Cardiac muscle cell (in vitro differentiated cells and primary cell): ENCODE results near the gene SLC19A1. TPM values are rescaled to one million over a fixed set of nuclear protein-coding genes. Genes with fewer than 3 reads are reported as not detected.

ENCODE experiments used
- DNase-seq, 2 donors: peaks; one replicate each; pipeline versions ENCODE4 v3.0.0 to v3.0.0-alpha.2; 2010 to 2017; ENCODE audit warnings: low read depth in 1 of 2, low spot score in 1 of 2
- H3K27ac ChIP-seq: fragments of 200-600 bp; sonication (generic); 2 replicates; pipeline ENCODE4 v1.5.1; 2016
- H3K27me3 ChIP-seq: fragments of 200-600 bp; sonication (generic); 2 replicates; pipeline ENCODE4 v1.6.0; 2016; ENCODE audit warnings: control low read depth
- H3K36me3 ChIP-seq: fragments of 200-600 bp; sonication (generic); 2 replicates; pipeline ENCODE4 v1.5.1; 2016; ENCODE audit warnings: control low read depth
- H3K4me1 ChIP-seq: fragments of 200-600 bp; sonication (generic); 2 replicates; pipeline ENCODE4 v1.8.1; 2017; ENCODE audit warnings: low read depth, mild to moderate bottlenecking, mixed run types
- H3K4me3 ChIP-seq: fragments of 200-600 bp; sonication (generic); 2 replicates; pipeline ENCODE4 v1.5.1; 2016; ENCODE audit warnings: mild to moderate bottlenecking
- H3K9me3 ChIP-seq: fragments of 200-600 bp; sonication (generic); 2 replicates; pipeline ENCODE4 v1.5.1; 2017; ENCODE audit warnings: low read depth, mild to moderate bottlenecking, control low read depth
- polyA plus RNA-seq: library from polyadenylated mRNA; unstranded; fragments of >200 nt; fragmentation: Nextera tagmentation; extraction: Ambion mirVana; gene quantifications from 2 replicates; pipeline ENCODE4 v1.2.1, GENCODE V29; 2016
- total RNA-seq: library from RNA; depleted of rRNA; stranded (reverse); fragments of >200 nt; gene quantifications from 2 replicates; pipeline ENCODE4 v1.2.3, GENCODE V29; 2016
- TF ChIP-seq, protein P1 (sequence below): IDR thresholded peaks from 2 replicates; pipeline ENCODE4 v1.5.1; 2012; ENCODE audit warnings: low read depth, mild to moderate bottlenecking, low read length

SLC19A1 gene
- total and polyA plus RNA-seq, 2 experiments from 2014 or later = 25.4 to 50.3 TPM

- DNase-seq = no peak
- Histone ChIP-seq H3K27me3 (no peaks in the 10 kb centered on the region), H3K27ac (no peak overlapping the region), H3K4me1 (no peaks in the 10 kb centered on the region), H3K36me3 (peaks cover 12% of the 10 kb centered on the region), H3K9me3 (peaks cover 6% of the 10 kb centered on the region), H3K4me3 (no peak overlapping the region)
- TF ChIP-seq, protein P1, sequence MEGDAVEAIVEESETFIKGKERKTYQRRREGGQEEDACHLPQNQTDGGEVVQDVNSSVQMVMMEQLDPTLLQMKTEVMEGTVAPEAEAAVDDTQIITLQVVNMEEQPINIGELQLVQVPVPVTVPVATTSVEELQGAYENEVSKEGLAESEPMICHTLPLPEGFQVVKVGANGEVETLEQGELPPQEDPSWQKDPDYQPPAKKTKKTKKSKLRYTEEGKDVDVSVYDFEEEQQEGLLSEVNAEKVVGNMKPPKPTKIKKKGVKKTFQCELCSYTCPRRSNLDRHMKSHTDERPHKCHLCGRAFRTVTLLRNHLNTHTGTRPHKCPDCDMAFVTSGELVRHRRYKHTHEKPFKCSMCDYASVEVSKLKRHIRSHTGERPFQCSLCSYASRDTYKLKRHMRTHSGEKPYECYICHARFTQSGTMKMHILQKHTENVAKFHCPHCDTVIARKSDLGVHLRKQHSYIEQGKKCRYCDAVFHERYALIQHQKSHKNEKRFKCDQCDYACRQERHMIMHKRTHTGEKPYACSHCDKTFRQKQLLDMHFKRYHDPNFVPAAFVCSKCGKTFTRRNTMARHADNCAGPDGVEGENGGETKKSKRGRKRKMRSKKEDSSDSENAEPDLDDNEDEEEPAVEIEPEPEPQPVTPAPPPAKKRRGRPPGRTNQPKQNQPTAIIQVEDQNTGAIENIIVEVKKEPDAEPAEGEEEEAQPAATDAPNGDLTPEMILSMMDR = no peak
These were observed 25.5 kb downstream of the SLC19A1 start for GRCh38 chr21:45516671-45517151.

GRCh38 chr21:45516071-45516670, 26.1 kb downstream of the SLC19A1 start:
- H3K4me1 ChIP-seq = no peaks in the 10 kb centered on the region
- H3K36me3 ChIP-seq = peaks cover 14% of the 10 kb centered on the region
- no peak overlapping the region for H3K27ac ChIP-seq
- TF ChIP-seq, protein P1 = no peak
- no peak overlapping the region for H3K4me3 ChIP-seq
- no peak for DNase-seq
- no peaks in the 10 kb centered on the region for H3K27me3 ChIP-seq
- H3K9me3 ChIP-seq = peaks cover 2% of the 10 kb centered on the region

- Histone ChIP-seq H3K27me3 (no peaks in the 10 kb centered on the region), H3K4me1 (no peaks in the 10 kb centered on the region), H3K9me3 (no peaks in the 10 kb centered on the region), H3K4me3 (no peak overlapping the region), H3K27ac (no peak overlapping the region), H3K36me3 (peaks cover 14% of the 10 kb centered on the region)
- no peak for DNase-seq
- TF ChIP-seq, protein P1 = no peak
These were observed 26.8 kb downstream of the SLC19A1 start for GRCh38 chr21:45515241-45516061.

GRCh38 chr21:45514311-45515021, 27.8 kb downstream of the SLC19A1 start:
- no peaks in the 10 kb centered on the region for H3K9me3 ChIP-seq
- TF ChIP-seq, protein P1 = no peak
- peaks cover 18% of the 10 kb centered on the region for H3K36me3 ChIP-seq
- no peaks in the 10 kb centered on the region for H3K4me1 ChIP-seq
- H3K27ac ChIP-seq = peak overlapping the region; percentile 53
- H3K27me3 ChIP-seq = no peaks in the 10 kb centered on the region
- no peak for DNase-seq
- H3K4me3 ChIP-seq = no peak overlapping the region

DNA sequence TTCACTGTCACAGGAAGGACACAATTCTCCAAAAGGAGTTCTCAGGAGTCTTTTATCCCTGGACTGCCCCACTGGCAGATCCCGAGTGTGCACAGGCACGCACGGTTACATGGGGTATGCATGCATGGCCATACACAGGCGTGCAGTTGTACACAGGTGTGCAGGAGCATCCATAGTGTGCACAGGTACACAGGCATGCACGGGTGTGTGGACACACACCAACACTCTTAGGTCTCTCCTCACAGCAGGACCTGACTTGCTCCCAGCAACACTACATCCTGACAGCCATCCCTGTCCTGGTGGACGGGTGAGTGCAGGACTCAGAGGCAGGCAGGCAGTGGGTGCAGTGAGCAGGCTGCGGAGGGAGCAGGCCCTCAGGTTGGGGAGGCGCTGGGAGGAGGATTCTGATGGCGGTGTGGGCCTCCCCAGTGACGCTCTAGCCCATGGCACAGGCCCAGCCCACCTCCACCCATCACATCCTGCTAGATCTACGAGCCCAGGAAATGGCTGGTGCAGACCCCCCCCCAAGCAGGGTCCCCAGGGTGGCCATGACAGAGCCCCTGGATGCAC, 28.4 kb downstream of the SLC19A1 start:
- no peak overlapping the region for H3K4me3 ChIP-seq
- DNase-seq = no peak
- no peaks in the 10 kb centered on the region for H3K9me3 ChIP-seq
- peak overlapping the region; percentile 53 for H3K27ac ChIP-seq
- peaks cover 22% of the 10 kb centered on the region for H3K36me3 ChIP-seq
- no peaks in the 10 kb centered on the region for H3K27me3 ChIP-seq
- TF ChIP-seq, protein P1 = no peak
- no peaks in the 10 kb centered on the region for H3K4me1 ChIP-seq
